ENCODE data around the gene ZFPM1. TPM values are rescaled to one million over a fixed set of nuclear protein-coding genes. Genes with fewer than 3 reads are reported as not detected.

The ZFPM1 gene
- total RNA-seq, 2 experiments from 2014 or later, result 15.0 to 18.0 TPM

- DNase-seq (peak; percentile 95), ATAC-seq (peak; percentile 49)
- H3K4me1 Mint-ChIP-seq (ENCODE audit: low read depth), result peaks cover 44% of the 10 kb centered on the region
- H3K27me3 Mint-ChIP-seq, result no peaks in the 10 kb centered on the region
- CTCF ChIA-PET, result interaction anchor here (1.2 to 1.5 kb wide), 2 partner anchors 105 to 115 kb away, joined by 3 to 4 read pairs; partner anchors contain the start of gene ZC3H18
- peaks cover 3% of the 10 kb centered on the region for H3K36me3 Mint-ChIP-seq (ENCODE audit: low read depth)
- intact Hi-C loops (cut with micrococcal nuclease), result no loop called here
- peak; percentile 11 for TF ChIP-seq CTCF (IDR thresholded peaks at IDR 0.05)
- POLR2A ChIA-PET, result interaction anchor here (0.6 to 1.7 kb wide), 8 partner anchors 12 to 390 kb away, joined by 3 to 5 read pairs (median 3); no protein-coding TSS in a partner anchor
- peak overlapping the region; percentile 90 for H3K4me3 Mint-ChIP-seq
- no peaks in the 10 kb centered on the region for H3K9me3 Mint-ChIP-seq
- peak overlapping the region; percentile 97 for H3K27ac Mint-ChIP-seq
These were observed 2.7 kb downstream of the ZFPM1 start for GRCh38 chr16:88455610-88456355.

- POLR2A ChIA-PET, result interaction anchor here (1.0 to 1.7 kb wide), 7 partner anchors 9 to 182 kb away, joined by 3 to 5 read pairs (median 3); partner anchors contain the start of genes IL17C and ZC3H18
- H3K36me3 Mint-ChIP-seq (ENCODE audit: low read depth), result peaks cover 3% of the 10 kb centered on the region
- H3K27me3 Mint-ChIP-seq, result no peaks in the 10 kb centered on the region
- peak overlapping the region; percentile 97 for H3K27ac Mint-ChIP-seq
- peak; percentile 1 for ATAC-seq
- peak overlapping the region; percentile 90 for H3K4me3 Mint-ChIP-seq
- intact Hi-C loops (cut with micrococcal nuclease), result no loop called here
- CTCF ChIA-PET, result interaction anchor here (1.0 to 1.1 kb wide), 2 partner anchors 9 to 11 kb away, joined by 3 to 4 read pairs; no protein-coding TSS in a partner anchor
- no peaks in the 10 kb centered on the region for H3K9me3 Mint-ChIP-seq
- peaks cover 46% of the 10 kb centered on the region for H3K4me1 Mint-ChIP-seq (ENCODE audit: low read depth)
- no peak for TF ChIP-seq CTCF (IDR thresholded peaks at IDR 0.05)
- peak; percentile 89 for DNase-seq
These were observed 3.5 kb downstream of the ZFPM1 start for GRCh38 chr16:88456356-88457292.

DNA sequence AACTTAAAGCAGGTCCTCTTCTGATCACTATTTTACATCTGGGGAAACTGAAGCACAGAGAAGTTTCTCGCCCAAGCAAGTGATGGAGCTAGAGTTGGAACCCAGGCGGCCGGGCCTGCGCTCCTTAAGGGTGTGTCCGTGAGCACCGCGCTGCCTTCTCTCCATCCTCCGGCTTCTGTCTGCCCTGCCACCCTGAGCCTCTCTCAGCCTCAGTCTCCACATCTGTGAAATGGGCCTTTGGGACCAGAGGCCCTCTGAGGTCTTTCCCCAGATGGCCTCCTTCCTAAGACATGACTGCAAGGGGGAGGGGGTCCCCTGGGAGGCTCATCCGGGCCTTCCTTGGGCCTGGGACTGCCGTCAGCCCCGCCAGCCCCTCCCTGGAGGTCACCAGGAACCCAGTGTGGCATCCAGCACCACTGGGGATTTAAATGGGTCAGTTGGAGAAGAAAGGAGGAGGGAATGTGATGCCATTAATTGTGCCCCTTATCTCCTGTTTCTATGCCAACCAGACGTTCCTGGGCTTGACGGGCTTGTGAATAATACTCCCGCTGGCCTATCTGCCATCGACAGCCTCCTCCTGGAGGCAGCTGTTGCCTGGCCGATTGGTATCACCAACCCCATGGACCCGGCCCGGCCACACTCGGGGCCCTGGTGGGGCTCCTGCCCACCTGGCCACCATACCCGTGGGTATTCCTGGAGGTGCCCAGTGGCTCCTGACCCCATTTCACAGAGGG is 5.1 kb downstream of the ZFPM1 start:
- TF ChIP-seq CTCF (IDR thresholded peaks at IDR 0.05), result no peak
- H3K36me3 Mint-ChIP-seq (ENCODE audit: low read depth), result peaks cover 3% of the 10 kb centered on the region
- intact Hi-C loops (cut with micrococcal nuclease), result no loop called here
- peaks cover 41% of the 10 kb centered on the region for H3K4me1 Mint-ChIP-seq (ENCODE audit: low read depth)
- ChIA-PET POLR2A (interaction anchor here (1.2 to 1.7 kb wide), 2 partner anchors 9 to 11 kb away, joined by 5 read pairs; no protein-coding TSS in a partner anchor), CTCF (no interaction called here)
- no peaks in the 10 kb centered on the region for H3K27me3 Mint-ChIP-seq
- no peak for ATAC-seq
- no peaks in the 10 kb centered on the region for H3K9me3 Mint-ChIP-seq
- DNase-seq, result no peak
- no peak overlapping the region for H3K27ac Mint-ChIP-seq
- no peak overlapping the region for H3K4me3 Mint-ChIP-seq

GRCh38 chr16:88458773-88459235 is 5.7 kb downstream of the ZFPM1 start:
- H3K9me3 Mint-ChIP-seq, result no peaks in the 10 kb centered on the region
- no peak for TF ChIP-seq CTCF (IDR thresholded peaks at IDR 0.05)
- H3K36me3 Mint-ChIP-seq (ENCODE audit: low read depth), result peaks cover 3% of the 10 kb centered on the region
- peaks cover 41% of the 10 kb centered on the region for H3K4me1 Mint-ChIP-seq (ENCODE audit: low read depth)
- no peaks in the 10 kb centered on the region for H3K27me3 Mint-ChIP-seq
- POLR2A ChIA-PET, result no interaction called here
- no peak overlapping the region for H3K4me3 Mint-ChIP-seq
- CTCF ChIA-PET, result no interaction called here
- ATAC-seq (no peak), DNase-seq (no peak)
- intact Hi-C loops (cut with micrococcal nuclease), result no loop called here
- no peak overlapping the region for H3K27ac Mint-ChIP-seq

All from activated CD8-positive, alpha-beta T cell treated with anti-CD3 and anti-CD28 coated beads for 36 hours (primary cell).